ENCODE results near the gene NT5DC3. TPM values are rescaled to one million over a fixed set of nuclear protein-coding genes. Genes with fewer than 3 reads are reported as not detected.

The NT5DC3 gene
- polyA plus RNA-seq, 2 of the 4 experiments (the other 2 are of a cell fraction), result 5.2 to 5.6 TPM

- 27% methylated on average over 14 of the region's 20 CpGs for WGBS (ENCODE audit: missing lambda C conversion rate)
- Histone ChIP-seq H3K27ac (peak overlapping the region; percentile 93 to 97), H3K4me1 (peaks cover 25% of the 10 kb centered on the region), H3K9me3 (no peaks in the 10 kb centered on the region), H3K4me3 (peak overlapping the region; percentile 98), H3K4me2 (peak overlapping the region; percentile 71)
- peak; percentile 71 to 85 for DNase-seq (ENCODE audit: low read depth in 1 of 2, low spot score in 1 of 2)
- FAIRE-seq, result no peak
- ChIA-PET POLR2A (interaction anchor here (1.0 to 2.5 kb wide), 10 partner anchors 8 to 124 kb away, joined by 3 to 14 read pairs (median 6); partner anchors contain the start of genes HSP90B1 and TDG), CTCF (interaction anchor here (0.8 to 2.0 kb wide), 8 partner anchors 9 to 106 kb away, joined by 3 to 8 read pairs (median 4); no protein-coding TSS in a partner anchor)
- ATAC-seq, result peak; percentile 78 to 92
- TF ChIP-seq TFCP2L1 (CRISPR knock-in tag; IDR thresholded peaks at IDR 0.05) (no peak), ESRRA (IDR thresholded peaks at IDR 0.05; ENCODE audit: borderline replicate concordance, low read length) (peak; percentile 62; the same call in 1 of the 2 replicates), RCOR1 (IDR thresholded peaks at IDR 0.05; ENCODE audit: low read depth, low read length) (no peak), HOXA7 (CRISPR knock-in tag; IDR thresholded peaks at IDR 0.05) (no peak), KDM1A (IDR thresholded peaks at IDR 0.05; ENCODE audit: low read depth) (no peak), ZSCAN20 (CRISPR knock-in tag; IDR thresholded peaks at IDR 0.05) (no peak), MYC (IDR thresholded peaks at IDR 0.05; ENCODE audit: borderline replicate concordance, low read length) (peak; percentile 55; the same call in 1 of the 2 replicates), MAZ (IDR thresholded peaks at IDR 0.05; ENCODE audit: borderline replicate concordance, low read depth, low read length) (0 out of 2 replicates have a peak, but pooled peaks have one; percentile 20), REST (IDR thresholded peaks at IDR 0.05) (no peak), RAD21 (conservative IDR thresholded peaks at IDR 0.05 in 1 of 2, IDR thresholded peaks at IDR 0.05 in 1 of 2) (peak in 1 of 2 experiments; percentile 15; a peak in 2 of 5 replicates), E2F6 (IDR thresholded peaks at IDR 0.05; ENCODE audit: borderline replicate concordance, low read depth) (0 out of 2 replicates have a peak, but pooled peaks have one; percentile 3), POLR2A (IDR thresholded peaks at IDR 0.05; ENCODE audit: low read length) (peak; percentile 55; the same call in 1 of the 2 replicates), ZFP36 (IDR thresholded peaks at IDR 0.05; ENCODE audit: borderline replicate concordance, partially characterized antibody) (no peak), MAX (IDR thresholded peaks at IDR 0.05) (peak; percentile 69), PHF8 (IDR thresholded peaks at IDR 0.05; ENCODE audit: borderline replicate concordance, low read depth) (0 out of 2 replicates have a peak, but pooled peaks have one; percentile 13), BHLHE40 (IDR thresholded peaks at IDR 0.05; ENCODE audit: low read depth, low read length) (no peak)
Measured at GRCh38 chr12:103841690-103842584, 903 bp upstream of the NT5DC3 start.

GRCh38 chr12:103840462-103840875 lies 565 bp downstream of the NT5DC3 start:
- FAIRE-seq, result no peak

More at GRCh38 chr12:103840462-103840875, 565 bp downstream of the NT5DC3 start:
- Histone ChIP-seq H3K4me2 (peak overlapping the region; percentile 93), H3K4me3 (peak overlapping the region; percentile 98), H3K9me3 (no peaks in the 10 kb centered on the region), H3K27ac (peak overlapping the region; percentile 93 to 97), H3K4me1 (peaks cover 25% of the 10 kb centered on the region)
- ChIA-PET POLR2A (interaction anchor here (0.7 to 2.5 kb wide), 9 partner anchors 9 to 125 kb away, joined by 3 to 14 read pairs (median 7); partner anchors contain the start of genes HSP90B1 and TDG), CTCF (interaction anchor here (0.6 to 2.0 kb wide), 5 partner anchors 12 to 48 kb away, joined by 3 to 8 read pairs (median 4); no protein-coding TSS in a partner anchor)
- no peak for TF ChIP-seq JUNB (IDR thresholded peaks at IDR 0.05)
- peak; percentile 17; the same call in 1 of the 2 replicates for TF ChIP-seq PHF8 (IDR thresholded peaks at IDR 0.05; ENCODE audit: borderline replicate concordance, low read depth)
- TF ChIP-seq USF2 (IDR thresholded peaks at IDR 0.05), result no peak
- TF ChIP-seq ATOH8 (CRISPR knock-in tag; IDR thresholded peaks at IDR 0.05; ENCODE audit: low read depth), result no peak
- 0% methylated on average over 8 of the region's 29 CpGs for WGBS (ENCODE audit: missing lambda C conversion rate)
- DNase-seq (ENCODE audit: low read depth in 1 of 2, low spot score in 1 of 2) (peak; percentile 32 to 40), ATAC-seq (peak; percentile 10 to 21)
